Calu3 (cell line): ENCODE measurements around the gene BICDL1. TPM values are rescaled to one million over a fixed set of nuclear protein-coding genes. Genes with fewer than 3 reads are reported as not detected.

ENCODE experiments used
- BruUV-seq: library from RNA; stranded (reverse); fragments of 400-500 nt; replicated peaks from 2 replicates; lab custom pipeline; 2021; lab: Mats Ljungman, UMichigan
- CTCF ChIA-PET: fragments of 300-600 bp; sonication (Branson Sonifier 250); formaldehyde crosslinking; loops from one replicate; lab custom pipeline; 2022; ENCODE audit warnings: antibody characterized with exemption; lab: Charles Lee
- DNase-seq: peaks from one replicate; pipeline ENCODE4 v3.0.0; 2022
- H3K27ac Mint-ChIP-seq: one replicate; pipeline ENCODE4 v1.8.0; 2022; ENCODE audit warnings: mixed read lengths; ENCODE audit not compliant: unreplicated experiment
- H3K27me3 Mint-ChIP-seq: one replicate; pipeline ENCODE4 v1.8.0; 2022; ENCODE audit warnings: mixed read lengths; ENCODE audit not compliant: unreplicated experiment
- H3K36me3 Mint-ChIP-seq: one replicate; pipeline ENCODE4 v1.8.0; 2022; ENCODE audit warnings: mild to moderate bottlenecking, moderate library complexity, mixed read lengths; ENCODE audit not compliant: insufficient read depth, unreplicated experiment
- H3K4me1 Mint-ChIP-seq: one replicate; pipeline ENCODE4 v1.8.0; 2022; ENCODE audit warnings: mild to moderate bottlenecking, low read depth, mixed read lengths; ENCODE audit not compliant: unreplicated experiment
- H3K4me3 Mint-ChIP-seq: one replicate; pipeline ENCODE4 v1.8.0; 2022; ENCODE audit warnings: mild to moderate bottlenecking, low read depth, moderate library complexity, mixed read lengths; ENCODE audit not compliant: unreplicated experiment
- H3K9me3 Mint-ChIP-seq: one replicate; pipeline ENCODE4 v1.8.0; 2022; ENCODE audit warnings: low read depth, mixed read lengths; ENCODE audit not compliant: unreplicated experiment
- CTCF ChIP-seq: fragments of 200-600 bp; IDR thresholded peaks from one replicate; pipeline ENCODE4 v1.8.0; 2022; ENCODE audit warnings: antibody characterized with exemption; ENCODE audit not compliant: unreplicated experiment
- intact Hi-C: fragments of 100-400 bp; cut with micrococcal nuclease; formaldehyde crosslinking; loops from one replicate; pipeline ENCODE4 v1.10.0; 2022; ENCODE audit not compliant: unreplicated experiment
- total RNA-seq: library from RNA; stranded (reverse); gene quantifications from 2 replicates; pipeline ENCODE4 v1.2.3, GENCODE V29; 2022

BICDL1 gene
- total RNA-seq, 1 experiment from 2014 or later, result 25.7 TPM

DNA sequence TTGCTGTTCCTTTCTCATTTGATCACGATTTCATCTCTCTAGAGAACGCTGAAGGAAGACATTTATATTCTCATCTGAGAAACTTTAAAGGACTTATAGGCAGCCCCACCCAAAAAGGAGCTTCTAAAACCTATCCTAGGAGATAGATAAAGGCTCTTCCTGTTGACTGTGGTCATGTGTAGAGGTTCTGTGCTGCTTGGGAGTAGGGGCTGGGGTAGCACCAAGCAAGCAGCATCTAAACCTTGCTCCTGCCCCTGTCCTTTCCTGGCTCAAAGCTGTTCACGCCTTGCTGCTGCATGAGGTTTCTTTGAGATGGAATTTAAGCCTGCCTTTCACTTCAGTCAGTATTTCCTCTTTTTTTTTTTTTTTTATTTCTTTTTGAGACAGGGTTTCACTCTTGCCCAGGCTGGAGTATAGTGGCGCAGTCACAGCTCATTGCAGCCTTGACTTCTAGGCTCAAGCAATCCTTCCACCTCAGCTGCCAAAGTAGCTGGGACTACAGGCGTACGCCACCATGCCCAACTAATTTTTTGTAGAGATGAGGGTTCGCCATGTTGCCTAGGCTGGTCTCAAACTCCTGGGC is 86.1 kb downstream of the BICDL1 start:
- no peak overlapping the region for H3K27ac Mint-ChIP-seq
- H3K9me3 Mint-ChIP-seq, result no peaks in the 10 kb centered on the region
- H3K27me3 Mint-ChIP-seq, result no peaks in the 10 kb centered on the region
- no TSS peak for BruUV-seq
- CTCF ChIA-PET, result no interaction called here
- TF ChIP-seq CTCF, result no peak
- no peaks in the 10 kb centered on the region for H3K36me3 Mint-ChIP-seq
- H3K4me3 Mint-ChIP-seq, result no peak overlapping the region
- peaks cover 17% of the 10 kb centered on the region for H3K4me1 Mint-ChIP-seq
- DNase-seq, result no peak
- intact Hi-C loops, result no loop called here

DNA sequence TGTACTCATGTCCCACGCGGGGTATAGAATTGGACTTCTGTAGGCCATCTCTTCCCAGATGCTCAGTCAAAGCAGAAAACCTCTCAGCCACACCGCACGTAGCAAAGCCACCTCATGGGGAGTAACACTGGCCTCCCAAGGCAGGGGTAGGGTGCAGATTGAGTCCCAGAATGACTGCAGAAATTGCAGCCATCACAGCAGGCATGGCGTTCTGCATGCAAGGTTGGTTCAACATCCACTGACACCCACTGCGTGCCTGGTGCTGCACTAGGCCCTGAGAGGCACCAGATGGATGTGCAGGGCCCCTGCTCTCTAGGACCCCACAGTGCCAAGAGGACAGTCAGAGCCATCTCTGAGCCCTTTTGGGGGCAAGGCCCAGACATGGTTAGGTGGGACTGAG is 87.6 kb downstream of the BICDL1 start:
- CTCF ChIA-PET, result no interaction called here
- no peaks in the 10 kb centered on the region for H3K27me3 Mint-ChIP-seq
- no peaks in the 10 kb centered on the region for H3K36me3 Mint-ChIP-seq
- no peak overlapping the region for H3K27ac Mint-ChIP-seq
- H3K4me3 Mint-ChIP-seq, result no peak overlapping the region
- H3K9me3 Mint-ChIP-seq, result no peaks in the 10 kb centered on the region
- no peak for DNase-seq
- intact Hi-C loops, result no loop called here
- BruUV-seq, result no TSS peak
- H3K4me1 Mint-ChIP-seq, result peaks cover 22% of the 10 kb centered on the region
- TF ChIP-seq CTCF, result no peak

DNA sequence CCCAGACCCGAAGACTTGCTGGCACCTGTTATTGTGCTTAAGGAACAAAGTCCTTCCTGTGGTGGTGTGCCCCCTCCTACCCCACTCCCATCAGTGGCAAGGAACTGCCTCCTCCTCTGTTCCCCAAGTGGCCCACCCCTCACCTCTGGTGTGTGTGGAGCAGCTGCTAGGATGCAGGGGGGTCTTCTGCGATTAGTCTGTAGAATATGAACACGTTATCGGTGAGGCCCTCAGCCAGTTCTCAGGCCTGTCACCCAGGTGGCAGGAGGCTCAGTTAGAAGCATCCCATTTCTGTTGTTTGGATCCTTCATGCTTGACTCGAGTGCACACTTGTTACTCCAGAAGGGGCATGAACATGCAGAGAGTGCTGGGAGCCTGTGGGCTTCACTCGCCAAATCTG is 88.2 kb downstream of the BICDL1 start:
- no peaks in the 10 kb centered on the region for H3K36me3 Mint-ChIP-seq
- H3K9me3 Mint-ChIP-seq, result no peaks in the 10 kb centered on the region
- DNase-seq, result no peak
- peaks cover 22% of the 10 kb centered on the region for H3K4me1 Mint-ChIP-seq
- H3K4me3 Mint-ChIP-seq, result no peak overlapping the region
- H3K27me3 Mint-ChIP-seq, result no peaks in the 10 kb centered on the region
- BruUV-seq, result no TSS peak
- intact Hi-C loops, result no loop called here
- H3K27ac Mint-ChIP-seq, result no peak overlapping the region
- TF ChIP-seq CTCF, result no peak
- CTCF ChIA-PET, result no interaction called here

- CTCF ChIA-PET, result interaction anchor here (0.6 to 1.1 kb wide), 3 partner anchors 8 to 117 kb away, joined by 3 to 4 read pairs (median 4); partner anchors contain the start of gene RAB35
- TF ChIP-seq CTCF, result no peak
- H3K27ac Mint-ChIP-seq, result peak overlapping the region; percentile 35
- H3K36me3 Mint-ChIP-seq, result peaks cover 6% of the 10 kb centered on the region
- peaks cover 22% of the 10 kb centered on the region for H3K4me1 Mint-ChIP-seq
- H3K4me3 Mint-ChIP-seq, result peak overlapping the region; percentile 20
- intact Hi-C loops, result loop anchor here (2.0 kb wide), 1 partner anchor 88 kb away; no protein-coding TSS in a partner anchor
- no peak for DNase-seq
- BruUV-seq, result no TSS peak
- no peaks in the 10 kb centered on the region for H3K27me3 Mint-ChIP-seq
- no peaks in the 10 kb centered on the region for H3K9me3 Mint-ChIP-seq
These were observed 89.8 kb downstream of the BICDL1 start for GRCh38 chr12:120078868-120079267.
